ENCODE results near the gene DNM1. TPM values are rescaled to one million over a fixed set of nuclear protein-coding genes. Genes with fewer than 3 reads are reported as not detected.
"Not testable (repeated sequence)": the region's sequence is repeated elsewhere in the genome, so short reads cannot be mapped to it uniquely, and the experiment has no call there.

The DNM1 gene
- total and polyA plus RNA-seq, 4 donors, result 1.2 to 23.7 (median 6.1) TPM

GRCh38 chr9:128276008-128276573 is 72.9 kb downstream of the DNM1 start, which contains the start of gene SWI5:
TSS of gene SWI5 (plus strand) at chr9:128276276.
- WGBS, 2 donors, result 0 to 1% methylated on average over 38 of the region's 38 CpGs
- Histone ChIP-seq H3K9ac (ENCODE audit: insufficient read depth in 1 of 2, low read length in 2 of 2) (peak within 1 kb of the TSS; percentile 87 to 90), H3K9me3 (ENCODE audit: control insufficient read depth in 4 of 4, insufficient read depth in 3 of 4, low read length in 3 of 4) (no peaks in the 10 kb centered on the region), H3K27me3 (ENCODE audit: control insufficient read depth in 3 of 3, insufficient read depth in 3 of 3, low read length in 2 of 3) (no peaks in the 10 kb centered on the region), H3K36me3 (ENCODE audit: control insufficient read depth in 4 of 4, insufficient read depth in 4 of 4, low read length in 4 of 4) (peaks cover 0 to 14% (median 13%) of the 10 kb centered on the region in 4 donors), H3K4me1 (ENCODE audit: control insufficient read depth in 5 of 5, insufficient read depth in 5 of 5, low read length in 5 of 5) (peaks cover 0 to 24% (median 10%) of the 10 kb centered on the region in 5 donors), H3K27ac (ENCODE audit: low read depth in 1 of 2, low read length in 1 of 2) (peak within 1 kb of the TSS; percentile 79 to 84), H3K4me3 (peak within 1 kb of the TSS; percentile 84)
- DNase-seq (peak; percentile 100), ATAC-seq (ENCODE audit: insufficient read depth, low FRiP score) (peak; percentile 99)
- TF ChIP-seq, protein P1, sequence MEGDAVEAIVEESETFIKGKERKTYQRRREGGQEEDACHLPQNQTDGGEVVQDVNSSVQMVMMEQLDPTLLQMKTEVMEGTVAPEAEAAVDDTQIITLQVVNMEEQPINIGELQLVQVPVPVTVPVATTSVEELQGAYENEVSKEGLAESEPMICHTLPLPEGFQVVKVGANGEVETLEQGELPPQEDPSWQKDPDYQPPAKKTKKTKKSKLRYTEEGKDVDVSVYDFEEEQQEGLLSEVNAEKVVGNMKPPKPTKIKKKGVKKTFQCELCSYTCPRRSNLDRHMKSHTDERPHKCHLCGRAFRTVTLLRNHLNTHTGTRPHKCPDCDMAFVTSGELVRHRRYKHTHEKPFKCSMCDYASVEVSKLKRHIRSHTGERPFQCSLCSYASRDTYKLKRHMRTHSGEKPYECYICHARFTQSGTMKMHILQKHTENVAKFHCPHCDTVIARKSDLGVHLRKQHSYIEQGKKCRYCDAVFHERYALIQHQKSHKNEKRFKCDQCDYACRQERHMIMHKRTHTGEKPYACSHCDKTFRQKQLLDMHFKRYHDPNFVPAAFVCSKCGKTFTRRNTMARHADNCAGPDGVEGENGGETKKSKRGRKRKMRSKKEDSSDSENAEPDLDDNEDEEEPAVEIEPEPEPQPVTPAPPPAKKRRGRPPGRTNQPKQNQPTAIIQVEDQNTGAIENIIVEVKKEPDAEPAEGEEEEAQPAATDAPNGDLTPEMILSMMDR (IDR thresholded peaks at IDR 0.05; ENCODE audit: control extremely low read depth, extremely low read depth), result no peak

- Histone ChIP-seq H3K27me3 (ENCODE audit: control insufficient read depth in 3 of 3, insufficient read depth in 3 of 3, low read length in 2 of 3) (no peaks in the 10 kb centered on the region), H3K4me1 (ENCODE audit: control insufficient read depth in 5 of 5, insufficient read depth in 5 of 5, low read length in 5 of 5) (peaks cover 0 to 24% (median 10%) of the 10 kb centered on the region in 5 donors), H3K27ac (ENCODE audit: low read depth in 1 of 2, low read length in 1 of 2) (peak overlapping the region; percentile 79 to 84), H3K9ac (ENCODE audit: insufficient read depth in 1 of 2, low read length in 2 of 2) (peak overlapping the region; percentile 63 to 87), H3K9me3 (ENCODE audit: control insufficient read depth in 4 of 4, insufficient read depth in 3 of 4, low read length in 3 of 4) (no peaks in the 10 kb centered on the region), H3K36me3 (ENCODE audit: control insufficient read depth in 4 of 4, insufficient read depth in 4 of 4, low read length in 4 of 4) (peaks cover 0 to 10% (median 7%) of the 10 kb centered on the region in 4 donors), H3K4me3 (peak overlapping the region; percentile 74)
- peak; percentile 3 for ATAC-seq (ENCODE audit: insufficient read depth, low FRiP score)
- WGBS, 2 donors, result 12 to 18% methylated on average over 23 of the region's 23 CpGs
- DNase-seq, result peak in 2 of 3 donors; percentile 68 to 78
- TF ChIP-seq, protein P1 (IDR thresholded peaks at IDR 0.05; ENCODE audit: control extremely low read depth, extremely low read depth), result no peak
Measured at GRCh38 chr9:128276574-128277270, 73.5 kb downstream of the DNM1 start.

DNA sequence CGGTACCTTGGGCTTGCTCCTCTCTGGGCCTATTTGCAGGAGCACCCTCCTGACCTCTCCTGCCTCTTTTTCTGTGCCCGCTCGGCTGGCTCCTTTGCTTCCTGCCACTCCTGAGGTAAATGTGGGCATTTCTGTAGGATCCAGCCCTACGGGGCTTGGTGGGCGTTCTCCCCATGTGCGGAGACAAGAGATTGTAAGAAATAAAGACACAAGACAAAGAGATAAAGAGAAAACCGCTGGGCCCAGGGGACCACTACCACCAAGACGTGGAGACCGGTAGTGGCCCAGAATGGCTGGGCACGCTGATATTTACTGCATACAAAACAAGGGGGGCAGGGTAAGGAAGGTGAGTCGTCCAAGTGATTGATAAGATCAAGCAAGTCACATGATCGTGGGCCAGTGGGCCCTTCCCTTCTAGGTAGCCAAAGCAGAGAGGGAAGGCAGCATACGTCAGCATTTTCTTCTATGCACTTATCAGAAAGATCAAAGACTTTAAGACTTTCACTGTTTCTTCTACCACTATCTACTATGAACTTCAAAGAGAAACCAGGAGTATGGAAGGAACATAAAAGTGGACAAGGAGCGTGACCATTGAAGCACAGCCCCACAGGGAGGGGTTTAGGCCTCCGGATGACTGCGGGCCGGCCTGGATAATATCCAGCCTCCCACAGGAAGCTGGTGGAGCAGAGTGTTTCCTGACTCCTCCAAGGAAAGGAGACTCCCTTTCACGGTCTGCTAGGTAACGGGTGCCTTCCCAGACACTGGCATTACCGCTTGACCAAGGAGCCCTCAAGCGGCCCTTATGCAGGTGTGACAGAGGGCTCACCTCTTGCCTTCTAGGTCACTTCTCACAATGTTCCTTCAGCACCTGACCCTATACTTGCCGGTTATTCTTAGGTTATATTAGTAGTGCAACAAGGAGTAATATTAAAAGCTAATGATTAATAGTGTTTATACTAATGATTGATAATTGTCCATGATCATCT is 76.2 kb downstream of the DNM1 start:
- not testable (repeated sequence) for H3K9ac ChIP-seq (ENCODE audit: insufficient read depth in 1 of 2, low read length in 2 of 2); ATAC-seq (ENCODE audit: insufficient read depth, low FRiP score); H3K4me3 ChIP-seq; H3K36me3 ChIP-seq (ENCODE audit: control insufficient read depth in 4 of 4, insufficient read depth in 4 of 4, low read length in 4 of 4); H3K27me3 ChIP-seq (ENCODE audit: control insufficient read depth in 3 of 3, insufficient read depth in 3 of 3, low read length in 2 of 3); H3K9me3 ChIP-seq (ENCODE audit: control insufficient read depth in 4 of 4, insufficient read depth in 3 of 4, low read length in 3 of 4)
- peak overlapping the region in 1 of 2 donors; percentile 4 for H3K27ac ChIP-seq (ENCODE audit: low read depth in 1 of 2, low read length in 1 of 2)
- 59 to 72% methylated on average over 22 of the region's 22 CpGs for WGBS, 2 donors
- H3K4me1 ChIP-seq (ENCODE audit: control insufficient read depth in 5 of 5, insufficient read depth in 5 of 5, low read length in 5 of 5), result peaks cover 0 to 20% (median 8%) of the 10 kb centered on the region in 5 donors
- DNase-seq, result peak in 2 of 3 donors; percentile 12 to 32

Measured in lung (tissue), 12 donors.